Skin of body (tissue), 2 donors: ENCODE data around the gene C17orf67. TPM values are rescaled to one million over a fixed set of nuclear protein-coding genes. Genes with fewer than 3 reads are reported as not detected.
"Not testable (repeated sequence)": the region's sequence is repeated elsewhere in the genome, so short reads cannot be mapped to it uniquely, and the experiment has no call there.

Experiments
- DNase-seq: peaks from one replicate; lab custom pipeline; 2025; lab: John Stamatoyannopoulos, UW
- total RNA-seq: library from RNA; depleted of rRNA; stranded (reverse); fragments of >200 nt; gene quantifications from one replicate; pipeline ENCODE4 v1.2.3, GENCODE V29; 2014

C17orf67 gene
- total RNA-seq, 1 donor from 2014 or later: 0.79 TPM

- no peak for DNase-seq
These were observed 55.9 kb downstream of the C17orf67 start for GRCh38 chr17:56777859-56778258.

DNA sequence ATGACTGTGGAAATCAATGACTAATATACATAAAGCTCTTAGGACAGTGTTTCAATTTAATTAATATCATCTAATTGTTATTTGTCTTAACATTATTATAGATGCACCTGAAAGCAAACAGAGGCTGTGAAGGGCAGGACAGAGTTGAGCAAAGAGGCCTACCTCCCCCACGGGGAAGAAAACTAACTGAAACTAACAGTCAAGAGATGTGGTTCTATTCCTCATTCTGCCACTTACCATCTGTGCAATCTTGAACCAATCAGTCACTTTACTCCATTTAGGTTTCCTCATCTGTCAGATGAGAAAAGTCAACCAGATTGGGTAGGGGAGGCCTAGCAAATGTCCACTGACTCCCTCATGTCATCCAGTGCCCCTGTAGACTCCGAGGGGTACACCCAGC is 59.1 kb downstream of the C17orf67 start:
- no peak for DNase-seq

DNA sequence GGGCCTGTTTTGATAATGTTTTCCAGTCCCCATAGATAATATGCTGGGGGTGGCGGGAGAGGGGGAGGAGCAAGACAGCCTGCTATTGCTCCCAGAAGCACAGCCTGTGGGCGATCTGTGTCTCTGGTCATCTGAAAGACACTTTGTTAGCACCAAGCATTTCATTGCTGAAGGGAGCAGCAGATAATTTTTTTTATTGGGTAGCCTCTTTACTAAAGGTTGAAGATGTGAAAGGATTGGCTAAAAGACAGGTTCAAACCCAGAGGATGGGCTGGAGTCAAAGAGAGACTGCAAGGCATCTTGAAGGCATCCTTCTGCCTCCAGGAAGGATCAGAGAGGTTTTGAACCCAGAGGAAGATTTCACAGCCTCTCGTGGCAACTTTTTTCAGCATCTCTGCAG is 60.6 kb downstream of the C17orf67 start:
- DNase-seq: no peak

DNA sequence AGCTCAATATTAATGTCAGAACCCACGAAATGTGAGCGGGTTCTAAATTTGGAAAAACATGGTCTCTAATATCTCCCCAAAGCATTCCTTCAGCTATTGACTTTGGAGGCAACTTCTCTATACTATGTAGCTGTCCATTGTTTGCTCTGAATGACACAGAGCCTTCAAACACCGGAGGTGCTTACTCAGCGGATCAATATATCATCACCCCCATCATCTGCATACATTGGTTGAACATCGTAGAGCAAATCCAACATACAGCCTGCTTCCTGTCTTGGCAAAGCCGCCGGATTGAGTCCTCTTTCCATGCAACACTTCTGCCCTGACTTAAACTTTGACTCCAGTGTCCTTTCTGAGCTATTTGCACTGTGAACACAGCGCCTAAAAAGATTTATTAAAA is 61.3 kb downstream of the C17orf67 start:
- DNase-seq: no peak

DNA sequence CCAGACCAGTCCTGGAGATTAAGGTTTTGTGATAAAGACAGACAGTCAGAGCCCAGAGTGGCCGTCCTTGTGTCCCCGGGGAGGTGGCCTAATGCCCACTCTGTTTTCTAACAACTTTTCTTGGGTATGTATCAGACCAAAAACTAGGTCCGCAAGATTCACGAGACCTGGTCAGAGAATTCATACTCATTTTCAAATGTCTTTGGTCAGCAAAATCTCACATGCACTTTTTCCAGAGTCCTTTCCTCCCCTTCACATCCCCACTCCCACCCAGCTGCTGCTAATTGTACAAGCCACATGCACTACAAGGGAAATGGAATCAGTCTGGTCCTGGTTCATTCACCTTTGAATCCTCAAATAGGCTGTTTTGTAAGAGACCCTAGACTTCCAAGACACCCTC is 61.7 kb downstream of the C17orf67 start:
- no peak for DNase-seq

GRCh38 chr17:56771563-56771962 is 62.2 kb downstream of the C17orf67 start:
- no peak for DNase-seq

- no peak for DNase-seq
These were observed 63.3 kb downstream of the C17orf67 start for GRCh38 chr17:56770427-56770826.

DNA sequence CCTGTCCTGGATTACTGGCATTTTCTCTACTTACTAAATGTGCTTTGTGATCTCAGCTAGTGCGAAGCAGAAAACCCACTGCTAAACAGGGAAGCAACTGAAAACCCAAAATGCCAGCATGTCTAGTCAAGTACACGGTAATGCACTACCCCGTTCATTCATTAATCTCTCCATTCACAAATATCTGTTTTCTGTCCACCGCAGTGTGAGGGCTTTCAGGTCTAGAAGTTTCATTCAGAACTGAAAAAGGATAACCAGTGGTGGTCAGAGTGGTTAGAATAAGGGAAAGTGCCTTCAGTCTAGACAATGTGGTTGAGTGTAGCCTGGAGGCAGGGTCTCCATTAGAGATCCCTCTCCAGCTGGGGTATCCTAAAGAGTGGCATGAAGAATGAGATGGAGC is 68.3 kb downstream of the C17orf67 start:
- no peak for DNase-seq

- no peak for DNase-seq
These were observed 70.7 kb downstream of the C17orf67 start for GRCh38 chr17:56762988-56763387.

GRCh38 chr17:56762144-56762543 is 71.6 kb downstream of the C17orf67 start:
- no peak for DNase-seq

GRCh38 chr17:56761387-56761786 is 72.3 kb downstream of the C17orf67 start:
- no peak for DNase-seq

DNA sequence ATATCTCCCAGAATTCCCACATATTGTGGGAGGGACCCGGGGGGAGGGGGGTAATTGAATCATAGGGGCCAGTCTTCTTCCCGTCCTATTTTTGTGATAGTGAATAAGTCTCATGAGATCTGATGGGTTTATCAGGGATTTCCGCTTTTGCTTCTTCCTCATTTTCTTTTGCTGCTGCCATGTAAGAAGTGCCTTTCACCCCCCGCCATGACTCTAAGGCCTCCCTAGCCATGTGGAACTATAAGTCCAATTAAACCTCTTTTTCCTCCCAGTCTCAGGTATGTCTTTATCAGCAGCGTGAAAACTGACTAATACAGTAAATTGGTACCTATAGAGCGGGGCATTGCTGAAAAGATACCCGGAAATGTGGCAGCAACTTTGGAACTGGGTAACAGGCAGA is 76.1 kb downstream of the C17orf67 start:
- not testable (repeated sequence) for DNase-seq

DNA sequence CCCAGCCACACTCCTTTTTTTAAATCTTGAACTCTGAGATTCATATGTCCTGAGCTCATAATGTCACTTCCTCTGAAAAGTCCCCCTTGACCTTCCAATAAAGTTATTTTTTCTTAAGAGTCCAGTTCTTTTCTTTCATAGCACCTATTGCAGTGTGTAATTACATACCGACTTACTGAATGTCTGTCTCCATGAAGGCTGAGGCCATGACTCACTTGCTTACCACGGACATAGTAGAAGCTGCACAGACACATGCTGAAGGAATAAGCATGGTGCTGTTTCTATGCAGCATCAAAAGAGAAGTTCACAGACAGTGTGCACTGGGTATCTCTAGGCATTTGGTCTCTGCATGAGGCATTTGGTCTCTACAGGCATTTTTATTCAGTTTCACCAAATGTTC is 77.2 kb downstream of the C17orf67 start:
- DNase-seq: no peak

- no peak for DNase-seq
These were observed 78.4 kb downstream of the C17orf67 start for GRCh38 chr17:56755310-56755709.

GRCh38 chr17:56754523-56755208 is 79.1 kb downstream of the C17orf67 start:
- no peak for DNase-seq

DNA sequence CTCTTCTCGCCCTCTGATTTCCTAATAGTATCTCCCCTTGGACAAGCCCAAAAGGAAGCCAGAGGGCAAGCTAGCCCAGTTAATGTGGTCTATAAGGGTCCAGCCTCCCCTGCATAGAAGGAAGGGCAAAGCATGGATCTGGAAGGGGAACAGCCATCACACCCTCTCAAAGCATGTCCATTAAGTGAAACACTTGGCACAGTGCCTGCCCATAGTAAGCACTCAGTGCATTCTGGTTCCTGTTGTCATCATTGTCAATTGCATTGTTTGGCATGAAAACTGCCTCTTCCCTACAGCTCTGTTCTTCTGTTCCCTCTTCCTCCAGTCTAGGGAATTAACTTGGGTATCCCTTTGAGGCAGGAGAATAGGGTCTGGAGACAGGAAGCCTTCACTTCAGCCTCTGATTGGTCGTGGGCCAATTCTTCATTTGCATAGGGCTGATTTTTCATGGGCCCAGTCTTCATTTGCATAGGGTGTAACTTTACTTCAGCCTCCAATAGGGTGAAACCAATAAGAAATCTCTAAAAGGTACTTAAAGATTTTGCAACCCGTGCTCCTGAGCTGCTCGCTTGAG is 81.4 kb downstream of the C17orf67 start:
- DNase-seq: no peak

- no peak for DNase-seq
These were observed 82.5 kb downstream of the C17orf67 start for GRCh38 chr17:56751145-56751738.

DNA sequence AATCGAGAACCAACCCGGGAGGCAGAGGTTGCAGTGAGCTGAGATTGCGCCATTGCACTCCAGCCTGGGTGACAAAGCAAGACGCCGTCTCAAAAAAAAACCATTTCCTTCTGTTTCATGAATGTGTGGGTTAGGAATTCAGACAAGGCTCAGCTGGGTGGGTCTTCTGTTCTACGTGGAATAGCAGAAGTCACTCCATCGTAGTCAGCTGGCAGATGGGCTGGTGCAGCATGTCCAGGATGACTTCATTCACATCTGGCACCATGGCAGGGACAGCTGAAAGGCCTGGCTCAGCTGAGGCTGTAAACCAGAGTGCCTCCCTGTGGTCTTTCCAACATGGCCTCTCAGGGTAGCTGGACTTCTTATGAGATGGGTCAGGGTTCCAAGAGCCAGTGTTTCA is 89.0 kb downstream of the C17orf67 start:
- no peak for DNase-seq

DNA sequence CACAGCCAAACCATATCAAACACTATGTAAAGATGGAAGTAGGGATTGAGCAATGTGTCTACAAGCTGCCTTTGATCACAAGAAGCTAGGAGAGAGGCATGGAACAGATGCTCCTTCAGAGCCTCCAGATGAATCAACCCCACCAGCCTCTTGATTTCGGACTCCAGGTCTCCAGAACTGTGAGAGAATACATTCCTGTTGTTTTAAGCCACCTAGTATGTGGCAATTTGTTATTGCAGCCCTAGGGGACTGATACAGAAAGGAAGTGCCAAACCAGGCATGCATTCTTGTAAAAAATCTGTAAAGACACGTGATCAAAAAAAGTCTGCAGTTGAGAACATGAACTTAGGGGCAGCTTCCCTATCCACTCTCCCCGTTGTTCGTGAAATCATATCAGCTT is 91.1 kb downstream of the C17orf67 start:
- no peak for DNase-seq
